Measurements from ENCODE around the gene BICC1.

- TF ChIP-seq CTCF (IDR thresholded peaks at IDR 0.05) = no peak
- TF ChIP-seq POLR2AphosphoS5 (IDR thresholded peaks at IDR 0.05; ENCODE audit: low read depth, low read length) = no peak
Observed at GRCh38 chr10:58645416-58646146, 132.9 kb downstream of the BICC1 start.
